Anterior cingulate cortex (tissue), 58 donors: ENCODE measurements around the gene CLCF1.
"Not testable (repeated sequence)": the region's sequence is repeated elsewhere in the genome, so short reads cannot be mapped to it uniquely, and the experiment has no call there.

Source experiments
- DNase-seq, 58 donors: peaks; one replicate each; lab custom pipeline; 2025; lab: John Stamatoyannopoulos, UW

The CLCF1 gene

GRCh38 chr11:67409781-67410368 is 36.5 kb upstream of the CLCF1 start:
- DNase-seq: peak in 2 of 58 donors; percentile 54 to 75

GRCh38 chr11:67409261-67409666 is 35.9 kb upstream of the CLCF1 start:
- no peak for DNase-seq

- DNase-seq: no peak
These were observed 35.2 kb upstream of the CLCF1 start for GRCh38 chr11:67408437-67409200.

- no peak for DNase-seq
These were observed 34.3 kb upstream of the CLCF1 start for GRCh38 chr11:67407688-67408163.

- DNase-seq: peak in 44 of 58 donors; percentile 26 to 80 (median 46)
These were observed 33.7 kb upstream of the CLCF1 start for GRCh38 chr11:67406969-67407687.

- no peak for DNase-seq
These were observed 33.1 kb upstream of the CLCF1 start for GRCh38 chr11:67406420-67406968.

GRCh38 chr11:67405688-67406339 is 32.4 kb upstream of the CLCF1 start:
- no peak for DNase-seq

GRCh38 chr11:67405196-67405567 is 31.8 kb upstream of the CLCF1 start:
- no peak for DNase-seq

- DNase-seq: peak in 1 of 58 donors; percentile 26
These were observed 31.3 kb upstream of the CLCF1 start for GRCh38 chr11:67404515-67405195.

GRCh38 chr11:67403085-67403484 is 29.7 kb upstream of the CLCF1 start:
- DNase-seq: not testable (repeated sequence)

GRCh38 chr11:67402192-67402839 is 28.9 kb upstream of the CLCF1 start:
- not testable (repeated sequence) for DNase-seq

GRCh38 chr11:67401495-67402191 is 28.2 kb upstream of the CLCF1 start, which contains the start of gene PPP1CA:
Gene PPP1CA, minus strand, starts transcription at chr11:67401858. Its CDS starts 76 bp downstream, at chr11:67401782.
- peak in 57 of 58 donors; percentile 20 to 94 (median 88) for DNase-seq

GRCh38 chr11:67400942-67401494 is 27.6 kb upstream of the CLCF1 start:
- no peak for DNase-seq

- DNase-seq: no peak
These were observed 27.0 kb upstream of the CLCF1 start for GRCh38 chr11:67400251-67400941.

GRCh38 chr11:67398661-67399563 is 25.5 kb upstream of the CLCF1 start:
- no peak for DNase-seq

GRCh38 chr11:67397986-67398660 is 24.7 kb upstream of the CLCF1 start:
- peak in 14 of 58 donors; percentile 12 to 65 (median 32) for DNase-seq
